Upper lobe of right lung (tissue), 1 donor: Measurements from ENCODE around the gene CITED4. TPM values are rescaled to one million over a fixed set of nuclear protein-coding genes. Genes with fewer than 3 reads are reported as not detected.

Experiments used
- ATAC-seq: fragments of 200-7000 bp; cut with Tn5 transposase; one replicate; pipeline ENCODE4 v1.9.1; 2020; ENCODE audit warnings: mild to moderate bottlenecking, moderate library complexity
- DNase-seq: peaks from one replicate; pipeline ENCODE4 v3.0.0-alpha.2; 2020
- H3K27ac ChIP-seq: fragments of 200-600 bp; one replicate; pipeline ENCODE4 v1.8.0; 2022
- H3K27me3 ChIP-seq: fragments of 200-600 bp; one replicate; pipeline ENCODE4 v1.8.0; 2022; ENCODE audit warnings: mild to moderate bottlenecking
- H3K36me3 ChIP-seq: fragments of 200-600 bp; one replicate; pipeline ENCODE4 v1.8.0; 2022
- H3K4me1 ChIP-seq: fragments of 200-600 bp; one replicate; pipeline ENCODE4 v1.8.0; 2022
- H3K4me3 ChIP-seq: fragments of 200-600 bp; one replicate; pipeline ENCODE4 v1.8.0; 2022; ENCODE audit warnings: mild to moderate bottlenecking
- H3K9me3 ChIP-seq: fragments of 200-600 bp; one replicate; pipeline ENCODE4 v1.8.0; 2022
- intact Hi-C: fragments of 100-400 bp; cut with DNase I; formaldehyde crosslinking; loops from one replicate; pipeline ENCODE4 v1.11.0; 2022
- total RNA-seq: library from RNA; stranded (reverse); fragmentation: NEBNext Ultra II Directional; extraction: Animal tissue kit (Norgen Biotek cat#: 25700); gene quantifications from one replicate; pipeline ENCODE4 v1.2.1, GENCODE V29; 2021
- TF ChIP-seq, protein P1 (sequence below): fragments of 200-600 bp; IDR thresholded peaks from one replicate; pipeline ENCODE4 v1.8.0; 2022; ENCODE audit warnings: antibody characterized with exemption
- donor health status: DM: no; HTN: yes; CAD: no; lungs with severe emphysema.

The CITED4 gene
- total RNA-seq, 1 donor from 2014 or later = 23.2 TPM

DNA sequence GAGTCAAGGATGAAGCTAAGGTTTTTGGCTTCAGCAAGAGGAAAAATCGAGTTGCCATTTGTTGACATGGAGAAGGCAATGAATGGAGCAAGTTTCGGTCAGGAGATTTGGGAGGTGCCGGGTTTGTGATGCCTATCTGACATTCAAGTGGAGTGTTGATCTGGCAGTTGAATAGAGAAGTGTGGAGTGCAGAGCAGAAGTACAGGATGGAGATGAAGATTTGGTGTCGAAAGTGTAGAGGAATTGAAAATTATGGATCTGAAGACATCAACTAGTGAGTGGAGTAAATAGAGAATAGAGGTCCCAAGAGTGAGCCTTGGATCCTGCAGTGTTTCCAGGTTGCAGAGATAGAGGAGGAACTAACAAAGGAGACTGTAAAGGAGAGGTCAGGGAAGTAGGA is 25.9 kb downstream of the CITED4 start:
- TF ChIP-seq, protein P1, sequence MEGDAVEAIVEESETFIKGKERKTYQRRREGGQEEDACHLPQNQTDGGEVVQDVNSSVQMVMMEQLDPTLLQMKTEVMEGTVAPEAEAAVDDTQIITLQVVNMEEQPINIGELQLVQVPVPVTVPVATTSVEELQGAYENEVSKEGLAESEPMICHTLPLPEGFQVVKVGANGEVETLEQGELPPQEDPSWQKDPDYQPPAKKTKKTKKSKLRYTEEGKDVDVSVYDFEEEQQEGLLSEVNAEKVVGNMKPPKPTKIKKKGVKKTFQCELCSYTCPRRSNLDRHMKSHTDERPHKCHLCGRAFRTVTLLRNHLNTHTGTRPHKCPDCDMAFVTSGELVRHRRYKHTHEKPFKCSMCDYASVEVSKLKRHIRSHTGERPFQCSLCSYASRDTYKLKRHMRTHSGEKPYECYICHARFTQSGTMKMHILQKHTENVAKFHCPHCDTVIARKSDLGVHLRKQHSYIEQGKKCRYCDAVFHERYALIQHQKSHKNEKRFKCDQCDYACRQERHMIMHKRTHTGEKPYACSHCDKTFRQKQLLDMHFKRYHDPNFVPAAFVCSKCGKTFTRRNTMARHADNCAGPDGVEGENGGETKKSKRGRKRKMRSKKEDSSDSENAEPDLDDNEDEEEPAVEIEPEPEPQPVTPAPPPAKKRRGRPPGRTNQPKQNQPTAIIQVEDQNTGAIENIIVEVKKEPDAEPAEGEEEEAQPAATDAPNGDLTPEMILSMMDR = no peak
- H3K4me1 ChIP-seq = no peaks in the 10 kb centered on the region
- H3K36me3 ChIP-seq = no peaks in the 10 kb centered on the region
- no peaks in the 10 kb centered on the region for H3K27me3 ChIP-seq
- ATAC-seq (no peak), DNase-seq (no peak)
- no peaks in the 10 kb centered on the region for H3K9me3 ChIP-seq
- no peak overlapping the region for H3K4me3 ChIP-seq
- intact Hi-C loops = no loop called here
- no peak overlapping the region for H3K27ac ChIP-seq

DNA sequence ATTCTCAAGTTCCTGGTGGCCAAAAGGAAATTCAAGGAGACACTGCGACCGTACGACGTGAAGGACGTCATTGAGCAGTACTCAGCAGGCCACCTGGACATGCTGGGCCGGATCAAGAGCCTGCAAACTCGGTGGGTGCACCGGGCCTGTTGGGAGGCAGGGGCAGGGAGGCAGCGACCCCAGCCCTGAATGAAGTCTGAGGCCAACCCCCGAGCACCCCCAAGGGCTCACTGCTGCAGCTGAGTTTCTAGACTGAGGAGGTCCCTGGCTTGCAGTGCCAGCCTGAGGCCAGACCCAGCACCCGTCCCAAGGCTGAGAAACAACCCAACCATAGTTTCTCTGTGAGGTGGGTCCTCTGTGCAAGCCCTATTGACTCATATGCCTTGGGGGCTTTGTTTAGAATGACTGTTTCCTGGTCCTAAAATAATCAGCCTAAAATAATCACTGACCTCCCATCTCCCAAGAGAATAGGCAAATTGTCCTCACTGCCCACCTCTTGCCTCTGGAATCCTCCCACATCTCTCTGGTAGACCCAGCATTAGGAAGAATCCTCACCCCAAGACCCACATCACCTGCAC is 27.1 kb downstream of the CITED4 start:
- H3K36me3 ChIP-seq = no peaks in the 10 kb centered on the region
- TF ChIP-seq, protein P1 = no peak

DNA sequence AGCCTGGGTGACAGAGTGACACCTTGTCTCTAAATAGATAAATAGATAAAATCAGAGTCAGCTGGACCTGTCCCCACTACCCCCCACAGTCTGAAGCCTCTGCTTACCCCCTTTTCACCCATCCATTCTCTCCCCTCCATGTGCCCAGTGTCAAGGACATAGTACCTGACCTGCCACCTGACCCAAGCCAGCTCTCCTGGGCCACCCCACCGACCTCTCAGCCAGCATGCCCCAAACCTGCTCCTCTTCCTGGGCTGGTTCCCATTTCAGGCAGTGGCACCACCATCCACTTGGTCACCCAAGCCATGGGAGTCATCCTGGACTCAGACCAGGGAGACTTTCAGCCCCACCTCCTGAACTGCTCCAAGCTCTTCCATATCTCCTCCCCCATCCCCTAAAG is 28.2 kb downstream of the CITED4 start:
- Histone ChIP-seq H3K27ac (no peak overlapping the region), H3K9me3 (no peaks in the 10 kb centered on the region), H3K4me1 (no peaks in the 10 kb centered on the region), H3K4me3 (no peak overlapping the region), H3K27me3 (no peaks in the 10 kb centered on the region), H3K36me3 (no peaks in the 10 kb centered on the region)
- no peak for DNase-seq
- TF ChIP-seq, protein P1 = no peak
- intact Hi-C loops = no loop called here
- ATAC-seq = no peak

More for the DNA sequence above, 27.1 kb downstream of the CITED4 start:
- ATAC-seq (no peak), DNase-seq (no peak)
- no peaks in the 10 kb centered on the region for H3K4me1 ChIP-seq
- intact Hi-C loops = no loop called here
- no peaks in the 10 kb centered on the region for H3K9me3 ChIP-seq
- no peaks in the 10 kb centered on the region for H3K27me3 ChIP-seq
- no peak overlapping the region for H3K4me3 ChIP-seq
- no peak overlapping the region for H3K27ac ChIP-seq

DNA sequence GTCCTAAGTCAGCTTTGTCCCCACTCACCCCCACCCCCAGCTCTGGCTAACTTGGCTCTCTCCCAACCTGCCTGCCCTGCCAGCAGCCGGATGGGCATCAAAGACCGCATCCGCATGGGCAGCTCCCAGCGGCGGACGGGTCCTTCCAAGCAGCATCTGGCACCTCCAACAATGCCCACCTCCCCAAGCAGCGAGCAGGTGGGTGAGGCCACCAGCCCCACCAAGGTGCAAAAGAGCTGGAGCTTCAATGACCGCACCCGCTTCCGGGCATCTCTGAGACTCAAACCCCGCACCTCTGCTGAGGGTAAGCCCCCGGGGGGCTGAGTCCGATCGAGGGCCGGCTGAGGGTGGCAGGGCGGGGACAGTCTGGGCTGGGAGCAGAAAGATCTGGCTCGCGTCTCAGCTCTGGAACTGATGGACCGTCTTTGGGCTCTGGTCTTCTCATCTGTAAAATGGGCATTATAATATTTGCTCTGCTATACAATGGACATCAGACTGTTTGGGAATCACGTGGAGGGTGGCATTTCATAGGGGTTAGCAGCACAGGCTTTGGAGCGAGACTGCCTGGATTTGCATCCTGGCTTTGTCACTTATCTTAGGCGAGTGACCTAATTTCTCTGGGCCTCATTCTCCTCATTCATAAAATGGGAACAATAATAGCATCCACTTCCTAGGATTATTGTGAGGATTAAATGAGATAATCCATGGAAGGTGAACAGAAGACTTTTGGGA is 31.0 kb downstream of the CITED4 start:
- H3K27ac ChIP-seq = no peak overlapping the region
- ATAC-seq = no peak
- H3K4me1 ChIP-seq = no peaks in the 10 kb centered on the region
- H3K36me3 ChIP-seq = no peaks in the 10 kb centered on the region
- no peak for DNase-seq
- no peaks in the 10 kb centered on the region for H3K9me3 ChIP-seq
- no peak overlapping the region for H3K4me3 ChIP-seq
- TF ChIP-seq, protein P1 = no peak
- intact Hi-C loops = no loop called here
- H3K27me3 ChIP-seq = no peaks in the 10 kb centered on the region

DNA sequence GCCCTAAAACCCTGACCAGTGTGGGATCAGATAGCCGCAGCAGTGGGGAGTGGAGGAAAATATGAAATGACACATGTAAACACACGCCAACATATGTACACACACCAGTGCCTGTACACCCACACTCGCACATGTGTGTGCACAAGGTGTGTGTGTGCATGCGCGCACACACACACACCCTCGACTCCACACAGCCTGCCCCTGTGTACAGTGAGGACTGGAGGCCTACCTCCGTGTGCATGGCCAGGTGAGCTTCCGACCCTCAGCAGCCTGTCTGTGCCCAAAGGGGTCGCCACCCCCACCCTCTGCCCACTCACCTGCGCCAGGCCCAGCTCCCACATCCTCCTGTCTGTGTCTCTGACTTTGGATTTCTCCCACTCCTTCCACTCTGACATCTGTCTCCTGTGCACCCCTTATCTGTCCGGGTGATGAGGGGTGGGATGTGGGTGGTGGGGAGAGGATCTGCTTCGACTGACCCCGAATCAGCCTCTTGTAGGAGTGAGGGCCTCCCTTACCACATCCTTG is 31.7 kb downstream of the CITED4 start:
- ATAC-seq = no peak
- Histone ChIP-seq H3K27me3 (no peaks in the 10 kb centered on the region), H3K9me3 (no peaks in the 10 kb centered on the region), H3K4me3 (no peak overlapping the region), H3K36me3 (no peaks in the 10 kb centered on the region), H3K27ac (no peak overlapping the region), H3K4me1 (peaks cover 7% of the 10 kb centered on the region)
- intact Hi-C loops = no loop called here
- TF ChIP-seq, protein P1 = no peak
- DNase-seq = no peak
